ENCODE data around the gene ERBB4.

The ERBB4 gene

GRCh38 chr2:212318636-212319035, 220.0 kb downstream of the ERBB4 start (continued):
- no peak for TF ChIP-seq POU6F1 (CRISPR knock-in tag; IDR thresholded peaks at IDR 0.05; ENCODE audit: borderline replicate concordance, low read depth)

DNA sequence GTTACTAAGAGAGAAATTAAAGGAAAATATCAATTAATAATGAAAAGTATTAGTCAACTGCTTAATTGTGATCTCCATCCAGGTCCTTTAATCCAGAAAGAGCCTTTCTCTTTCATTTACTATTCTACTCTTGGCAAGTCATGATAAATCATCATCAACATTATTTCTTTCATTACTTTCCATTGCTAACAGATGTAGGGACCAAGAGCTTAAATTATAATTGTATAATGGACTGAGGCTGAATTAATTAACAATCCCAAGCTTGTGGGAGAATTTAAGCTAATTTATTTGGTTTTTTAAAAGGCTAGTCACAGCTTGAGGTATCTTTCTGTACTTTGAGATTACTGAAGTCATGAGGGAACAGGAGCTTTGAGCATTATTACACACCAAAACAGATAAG, 223.9 kb downstream of the ERBB4 start:
- TF ChIP-seq, protein P1, sequence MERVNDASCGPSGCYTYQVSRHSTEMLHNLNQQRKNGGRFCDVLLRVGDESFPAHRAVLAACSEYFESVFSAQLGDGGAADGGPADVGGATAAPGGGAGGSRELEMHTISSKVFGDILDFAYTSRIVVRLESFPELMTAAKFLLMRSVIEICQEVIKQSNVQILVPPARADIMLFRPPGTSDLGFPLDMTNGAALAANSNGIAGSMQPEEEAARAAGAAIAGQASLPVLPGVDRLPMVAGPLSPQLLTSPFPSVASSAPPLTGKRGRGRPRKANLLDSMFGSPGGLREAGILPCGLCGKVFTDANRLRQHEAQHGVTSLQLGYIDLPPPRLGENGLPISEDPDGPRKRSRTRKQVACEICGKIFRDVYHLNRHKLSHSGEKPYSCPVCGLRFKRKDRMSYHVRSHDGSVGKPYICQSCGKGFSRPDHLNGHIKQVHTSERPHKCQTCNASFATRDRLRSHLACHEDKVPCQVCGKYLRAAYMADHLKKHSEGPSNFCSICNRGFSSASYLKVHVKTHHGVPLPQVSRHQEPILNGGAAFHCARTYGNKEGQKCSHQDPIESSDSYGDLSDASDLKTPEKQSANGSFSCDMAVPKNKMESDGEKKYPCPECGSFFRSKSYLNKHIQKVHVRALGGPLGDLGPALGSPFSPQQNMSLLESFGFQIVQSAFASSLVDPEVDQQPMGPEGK (CRISPR knock-in tag; IDR thresholded peaks at IDR 0.05; ENCODE audit: borderline replicate concordance): no peak
- TF ChIP-seq, protein P2, sequence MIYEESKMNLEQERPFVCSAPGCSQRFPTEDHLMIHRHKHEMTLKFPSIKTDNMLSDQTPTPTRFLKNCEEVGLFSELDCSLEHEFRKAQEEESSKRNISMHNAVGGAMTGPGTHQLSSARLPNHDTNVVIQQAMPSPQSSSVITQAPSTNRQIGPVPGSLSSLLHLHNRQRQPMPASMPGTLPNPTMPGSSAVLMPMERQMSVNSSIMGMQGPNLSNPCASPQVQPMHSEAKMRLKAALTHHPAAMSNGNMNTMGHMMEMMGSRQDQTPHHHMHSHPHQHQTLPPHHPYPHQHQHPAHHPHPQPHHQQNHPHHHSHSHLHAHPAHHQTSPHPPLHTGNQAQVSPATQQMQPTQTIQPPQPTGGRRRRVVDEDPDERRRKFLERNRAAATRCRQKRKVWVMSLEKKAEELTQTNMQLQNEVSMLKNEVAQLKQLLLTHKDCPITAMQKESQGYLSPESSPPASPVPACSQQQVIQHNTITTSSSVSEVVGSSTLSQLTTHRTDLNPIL (CRISPR knock-in tag; IDR thresholded peaks at IDR 0.05; ENCODE audit: low read depth): no peak
- no peak for TF ChIP-seq ZNF70 (CRISPR knock-in tag; IDR thresholded peaks at IDR 0.05)
- TF ChIP-seq ISL1 (CRISPR knock-in tag; IDR thresholded peaks at IDR 0.05): no peak
- no peak for TF ChIP-seq ZNF565 (CRISPR knock-in tag; conservative IDR thresholded peaks at IDR 0.05; ENCODE audit: low read depth)
- no peak for ATAC-seq

DNA sequence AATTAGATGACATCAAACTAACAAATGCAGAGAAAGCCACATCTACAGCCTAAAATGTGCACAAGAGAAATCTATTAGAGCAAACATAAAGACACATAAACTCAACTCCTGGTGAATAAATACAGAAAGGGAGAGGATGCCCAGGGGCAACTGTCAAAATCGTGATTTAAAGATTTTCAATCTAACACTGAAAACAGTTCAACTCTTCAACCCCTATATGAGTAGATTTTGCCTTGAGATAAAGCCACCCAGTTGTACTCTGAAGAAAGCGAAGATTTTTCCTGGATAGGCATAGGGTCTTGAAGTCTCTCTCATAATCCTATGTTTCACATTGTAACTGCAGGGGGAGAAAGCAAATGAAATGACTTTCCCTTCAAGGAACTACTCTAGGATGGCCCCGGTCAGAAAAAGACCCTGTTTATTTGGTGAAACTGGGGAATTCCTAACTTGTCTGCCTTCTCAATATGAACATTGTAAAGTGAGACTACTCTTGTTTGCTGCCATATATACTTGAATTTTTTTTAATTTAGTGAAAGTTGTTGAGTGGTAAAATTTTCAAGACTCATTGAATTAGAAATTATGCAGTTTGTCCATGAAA, 226.7 kb downstream of the ERBB4 start:
- TF ChIP-seq, protein P3, sequence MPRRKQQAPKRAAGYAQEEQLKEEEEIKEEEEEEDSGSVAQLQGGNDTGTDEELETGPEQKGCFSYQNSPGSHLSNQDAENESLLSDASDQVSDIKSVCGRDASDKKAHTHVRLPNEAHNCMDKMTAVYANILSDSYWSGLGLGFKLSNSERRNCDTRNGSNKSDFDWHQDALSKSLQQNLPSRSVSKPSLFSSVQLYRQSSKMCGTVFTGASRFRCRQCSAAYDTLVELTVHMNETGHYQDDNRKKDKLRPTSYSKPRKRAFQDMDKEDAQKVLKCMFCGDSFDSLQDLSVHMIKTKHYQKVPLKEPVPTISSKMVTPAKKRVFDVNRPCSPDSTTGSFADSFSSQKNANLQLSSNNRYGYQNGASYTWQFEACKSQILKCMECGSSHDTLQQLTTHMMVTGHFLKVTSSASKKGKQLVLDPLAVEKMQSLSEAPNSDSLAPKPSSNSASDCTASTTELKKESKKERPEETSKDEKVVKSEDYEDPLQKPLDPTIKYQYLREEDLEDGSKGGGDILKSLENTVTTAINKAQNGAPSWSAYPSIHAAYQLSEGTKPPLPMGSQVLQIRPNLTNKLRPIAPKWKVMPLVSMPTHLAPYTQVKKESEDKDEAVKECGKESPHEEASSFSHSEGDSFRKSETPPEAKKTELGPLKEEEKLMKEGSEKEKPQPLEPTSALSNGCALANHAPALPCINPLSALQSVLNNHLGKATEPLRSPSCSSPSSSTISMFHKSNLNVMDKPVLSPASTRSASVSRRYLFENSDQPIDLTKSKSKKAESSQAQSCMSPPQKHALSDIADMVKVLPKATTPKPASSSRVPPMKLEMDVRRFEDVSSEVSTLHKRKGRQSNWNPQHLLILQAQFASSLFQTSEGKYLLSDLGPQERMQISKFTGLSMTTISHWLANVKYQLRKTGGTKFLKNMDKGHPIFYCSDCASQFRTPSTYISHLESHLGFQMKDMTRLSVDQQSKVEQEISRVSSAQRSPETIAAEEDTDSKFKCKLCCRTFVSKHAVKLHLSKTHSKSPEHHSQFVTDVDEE (CRISPR knock-in tag; IDR thresholded peaks at IDR 0.05): no peak
- TF ChIP-seq ARNTL (CRISPR knock-in tag; IDR thresholded peaks at IDR 0.05; ENCODE audit: borderline replicate concordance, low read depth) (no peak), GLIS3 (CRISPR knock-in tag; IDR thresholded peaks at IDR 0.05) (no peak), TOX (CRISPR knock-in tag; IDR thresholded peaks at IDR 0.05; ENCODE audit: borderline replicate concordance) (no peak), ZFP3 (CRISPR knock-in tag; IDR thresholded peaks at IDR 0.05) (no peak), ZNF8 (CRISPR knock-in tag; IDR thresholded peaks at IDR 0.05) (no peak), ZFP30 (CRISPR knock-in tag; IDR thresholded peaks at IDR 0.05) (no peak), ESRRG (CRISPR knock-in tag; IDR thresholded peaks at IDR 0.05) (no peak)
- TF ChIP-seq, protein P4, sequence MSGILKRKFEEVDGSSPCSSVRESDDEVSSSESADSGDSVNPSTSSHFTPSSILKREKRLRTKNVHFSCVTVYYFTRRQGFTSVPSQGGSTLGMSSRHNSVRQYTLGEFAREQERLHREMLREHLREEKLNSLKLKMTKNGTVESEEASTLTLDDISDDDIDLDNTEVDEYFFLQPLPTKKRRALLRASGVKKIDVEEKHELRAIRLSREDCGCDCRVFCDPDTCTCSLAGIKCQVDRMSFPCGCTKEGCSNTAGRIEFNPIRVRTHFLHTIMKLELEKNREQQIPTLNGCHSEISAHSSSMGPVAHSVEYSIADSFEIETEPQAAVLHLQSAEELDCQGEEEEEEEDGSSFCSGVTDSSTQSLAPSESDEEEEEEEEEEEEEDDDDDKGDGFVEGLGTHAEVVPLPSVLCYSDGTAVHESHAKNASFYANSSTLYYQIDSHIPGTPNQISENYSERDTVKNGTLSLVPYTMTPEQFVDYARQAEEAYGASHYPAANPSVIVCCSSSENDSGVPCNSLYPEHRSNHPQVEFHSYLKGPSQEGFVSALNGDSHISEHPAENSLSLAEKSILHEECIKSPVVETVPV (CRISPR knock-in tag; IDR thresholded peaks at IDR 0.05): no peak
- ATAC-seq: peak; percentile 47; the same call in 2 of the 3 replicates

GRCh38 chr2:212299943-212300342, 238.7 kb downstream of the ERBB4 start:
- no peak for ATAC-seq
- no peak for TF ChIP-seq CSDC2 (CRISPR knock-in tag; IDR thresholded peaks at IDR 0.05)
- TF ChIP-seq BACH2 (CRISPR knock-in tag; IDR thresholded peaks at IDR 0.05; ENCODE audit: borderline replicate concordance): no peak
- no peak for TF ChIP-seq POU6F1 (CRISPR knock-in tag; IDR thresholded peaks at IDR 0.05; ENCODE audit: borderline replicate concordance, low read depth)
- no peak for TF ChIP-seq ZC3H10 (CRISPR knock-in tag; IDR thresholded peaks at IDR 0.05)
- no peak for TF ChIP-seq OSR1 (CRISPR knock-in tag; IDR thresholded peaks at IDR 0.05)
- TF ChIP-seq ZNF8 (CRISPR knock-in tag; IDR thresholded peaks at IDR 0.05): no peak
- TF ChIP-seq ZFP30 (CRISPR knock-in tag; IDR thresholded peaks at IDR 0.05): no peak
- TF ChIP-seq, protein P3 (CRISPR knock-in tag; IDR thresholded peaks at IDR 0.05): no peak
- TF ChIP-seq TOX (CRISPR knock-in tag; IDR thresholded peaks at IDR 0.05; ENCODE audit: borderline replicate concordance): no peak
- TF ChIP-seq, protein P2 (CRISPR knock-in tag; IDR thresholded peaks at IDR 0.05; ENCODE audit: low read depth): no peak
- TF ChIP-seq PPARA (CRISPR knock-in tag; IDR thresholded peaks at IDR 0.05; ENCODE audit: borderline replicate concordance): no peak

All from SK-N-SH treated with all-trans-retinoic acid at 6 μM for 48 hours (cell line).